NCI-H146 (cell line): ENCODE results near the gene SZRD1.
"Not testable (repeated sequence)": the region's sequence is repeated elsewhere in the genome, so short reads cannot be mapped to it uniquely, and the experiment has no call there.

ENCODE experiments used
- DNase-seq: peaks from one replicate; lab custom pipeline; 2025; lab: John Stamatoyannopoulos, UW

Gene SZRD1

GRCh38 chr1:16366722-16367257, at the start of gene SZRD1:
Gene SZRD1 (plus strand): TSS chr1:16367242. CDS start chr1:16367258, 16 bp downstream.
- peak; percentile 97 for DNase-seq

DNA sequence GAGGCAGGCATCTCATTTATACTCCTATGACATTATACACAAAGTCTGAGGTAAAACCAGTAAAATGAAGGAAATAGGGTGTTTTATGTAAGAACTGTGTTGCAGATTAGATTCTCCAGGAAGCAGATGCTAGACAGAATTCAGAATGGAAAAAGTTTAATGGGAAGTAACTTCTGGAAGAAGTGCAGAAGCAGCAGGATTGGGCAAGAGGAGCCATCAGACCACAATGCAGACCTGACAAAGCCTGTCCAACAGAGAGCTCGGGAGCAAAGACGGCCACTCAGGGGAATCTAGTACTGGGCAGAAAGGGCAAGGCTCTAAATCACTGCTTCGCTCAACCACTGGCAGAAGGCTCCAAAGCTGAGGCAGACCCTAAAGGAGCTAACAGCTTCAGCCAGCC, 48.5 kb upstream of the SZRD1 start:
- DNase-seq, result no peak

DNA sequence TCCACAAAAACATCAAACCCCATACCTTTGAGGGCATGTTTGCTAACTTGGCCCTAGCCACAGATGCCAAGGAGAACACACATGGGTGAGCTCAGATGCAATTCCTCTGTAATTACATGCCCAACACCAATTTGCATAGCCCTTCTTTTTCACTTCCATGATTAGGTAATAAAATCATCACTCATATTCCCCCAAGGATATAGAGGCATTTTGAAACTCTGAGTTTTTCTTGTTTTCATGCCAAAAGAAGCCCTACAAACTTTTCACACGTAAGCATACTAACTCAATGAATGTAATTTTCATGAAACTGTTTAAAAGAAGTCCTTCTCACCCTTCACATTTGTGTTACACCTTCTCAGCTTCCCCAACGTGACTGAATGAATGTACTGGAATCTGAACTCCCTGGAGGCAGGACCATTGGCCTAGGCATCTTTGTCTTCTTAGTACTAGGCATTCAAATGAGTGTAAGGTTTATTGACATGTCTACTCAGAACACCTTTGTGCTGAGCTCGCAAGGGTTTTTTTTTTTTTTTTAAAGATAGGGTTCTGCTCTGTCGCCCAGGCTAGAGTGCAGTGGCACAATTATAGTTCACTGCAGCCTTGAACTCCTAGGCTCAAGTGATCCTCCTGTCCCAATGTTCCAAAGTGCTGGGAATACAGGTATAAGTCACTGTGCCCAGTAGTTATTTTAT, 45.7 kb upstream of the SZRD1 start:
- DNase-seq, result no peak

DNA sequence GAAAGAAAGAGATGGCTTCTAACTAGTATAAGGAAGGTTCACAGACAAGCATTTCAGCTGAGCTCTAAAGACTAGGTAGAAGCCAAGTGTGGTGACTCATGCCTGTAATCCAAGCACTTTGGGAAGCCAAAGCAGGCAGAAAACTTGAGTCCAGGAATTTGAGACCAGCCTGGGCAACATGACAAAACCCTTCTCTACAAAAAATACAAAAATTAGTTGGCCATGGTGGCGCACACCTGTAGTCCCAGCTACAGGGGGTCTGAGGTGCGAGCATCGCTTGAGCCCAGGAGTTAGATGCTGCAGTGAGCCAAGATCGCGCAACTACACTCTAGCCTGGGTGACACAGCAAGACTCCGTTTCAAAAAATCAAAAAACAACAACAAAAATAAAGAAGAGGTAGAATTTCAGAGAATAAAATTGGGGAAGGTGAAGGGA, 42.6 kb upstream of the SZRD1 start:
- no peak for DNase-seq

DNA sequence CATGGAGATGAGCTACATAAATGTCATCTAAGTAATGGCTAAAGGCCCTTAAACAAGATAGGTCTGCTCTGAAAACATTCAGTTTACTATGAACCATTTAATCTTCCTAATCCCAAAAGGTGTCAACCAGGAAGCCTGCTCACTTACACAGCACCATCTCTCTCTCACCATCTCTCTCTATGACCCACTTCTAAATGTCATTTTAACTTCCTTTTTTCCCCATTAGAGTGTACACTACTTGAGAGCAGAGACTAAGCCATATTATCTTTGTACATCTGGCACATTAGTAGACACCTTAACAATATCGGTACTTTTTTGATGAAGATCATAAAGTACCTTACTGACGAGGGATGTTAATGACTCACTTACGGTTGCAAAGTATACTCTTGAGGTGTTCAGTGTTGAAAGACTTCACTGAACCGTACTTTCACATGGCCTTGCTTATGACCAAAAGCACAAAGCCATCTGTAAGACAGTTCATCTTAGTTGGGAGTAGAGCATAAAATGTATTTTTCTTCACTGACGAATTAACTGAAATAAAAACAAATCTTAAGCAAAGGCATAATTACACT, 40.1 kb upstream of the SZRD1 start:
- DNase-seq, result no peak

DNA sequence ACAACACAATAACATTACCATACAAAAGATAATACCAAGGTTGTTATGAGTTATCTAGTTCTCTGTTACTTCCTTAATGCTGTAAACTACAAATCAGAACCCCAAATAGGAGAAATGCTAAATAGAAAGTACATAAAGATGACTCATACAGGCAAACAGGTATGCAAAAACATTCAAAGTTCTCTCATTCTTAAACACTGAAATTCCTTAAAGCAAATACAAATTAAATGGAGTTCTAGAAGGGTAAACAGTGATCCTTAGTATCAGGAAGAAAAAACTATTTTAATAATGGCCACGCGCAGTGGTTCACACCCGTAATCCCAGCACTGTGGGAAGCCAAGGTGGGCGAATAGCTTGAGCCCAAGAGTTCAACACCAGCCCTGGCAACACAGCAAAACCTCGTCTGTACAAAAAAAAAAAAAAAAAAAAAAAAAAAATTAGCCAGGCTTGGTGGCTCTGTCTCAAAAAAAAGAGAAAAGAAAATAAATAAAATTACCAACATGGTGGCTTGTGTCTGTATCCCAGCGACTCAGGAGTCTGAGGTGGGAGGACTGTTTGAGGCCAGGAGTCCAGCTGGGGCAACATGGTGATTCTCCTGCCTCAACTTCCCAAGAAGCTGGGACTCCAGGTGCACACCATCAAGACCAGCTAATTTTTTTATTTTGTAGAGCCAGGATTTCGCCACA, 32.2 kb upstream of the SZRD1 start:
- DNase-seq, result no peak

DNA sequence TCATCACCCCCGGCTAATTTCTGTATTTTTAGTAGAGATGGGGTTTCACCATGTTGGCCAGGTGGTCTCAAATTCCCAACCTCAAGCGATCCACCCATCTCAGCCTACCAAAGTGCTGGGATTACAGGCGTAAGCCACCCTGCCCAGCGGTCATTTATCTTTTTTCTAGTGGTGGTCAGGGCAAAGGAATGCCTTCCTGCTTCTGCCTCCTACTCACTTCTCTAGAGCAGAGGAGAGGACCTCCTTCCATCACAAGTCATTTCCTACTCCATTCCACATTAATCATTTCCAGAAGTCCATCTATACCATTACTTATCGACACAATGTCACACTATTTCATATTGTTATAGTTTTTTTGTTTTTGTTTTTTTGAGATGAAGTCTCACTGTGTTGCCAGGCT, 28.1 kb upstream of the SZRD1 start:
- DNase-seq, result no peak

- DNase-seq, result no peak
Measured at GRCh38 chr1:16340673-16341072, 26.4 kb upstream of the SZRD1 start.

GRCh38 chr1:16342331-16343062, 24.5 kb upstream of the SZRD1 start:
- DNase-seq, result no peak

- not testable (repeated sequence) for DNase-seq
Measured at GRCh38 chr1:16343276-16343675, 23.8 kb upstream of the SZRD1 start.

DNA sequence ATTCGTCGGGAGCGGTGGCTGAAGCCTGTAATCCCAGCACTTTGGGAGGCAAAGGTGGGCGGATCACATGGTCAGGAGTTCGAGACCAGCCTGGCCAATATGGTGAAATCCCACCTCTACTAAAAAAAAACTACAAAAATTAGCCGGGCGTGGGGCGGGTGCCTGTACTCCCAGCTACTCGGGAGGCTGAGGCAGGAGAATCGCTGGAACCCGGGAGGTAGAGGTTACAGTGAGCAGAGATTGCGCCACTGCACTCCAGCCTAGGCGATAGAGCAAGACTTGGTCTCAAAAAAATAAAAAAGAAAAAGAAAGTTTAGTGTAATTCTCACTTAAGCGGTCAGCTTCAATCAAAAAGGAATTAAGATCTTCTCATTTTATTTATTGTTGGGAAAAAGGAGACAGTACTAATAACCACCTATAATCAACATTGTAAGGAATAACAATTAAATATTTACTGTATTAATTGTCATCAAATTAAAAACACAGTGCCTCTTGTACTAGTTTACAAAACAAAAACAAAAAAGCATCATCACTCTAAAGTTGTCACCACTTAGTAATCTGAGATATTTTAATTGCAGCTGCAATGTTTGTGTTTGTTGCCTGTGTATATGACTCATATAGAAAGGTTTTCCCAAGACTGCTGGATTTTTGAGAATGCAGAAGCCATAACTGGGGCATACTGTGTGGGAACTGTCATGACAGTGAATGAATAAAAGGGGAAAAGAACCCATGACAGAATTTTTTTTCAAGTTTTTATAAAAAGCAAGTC, 18.4 kb upstream of the SZRD1 start:
- no peak for DNase-seq

DNA sequence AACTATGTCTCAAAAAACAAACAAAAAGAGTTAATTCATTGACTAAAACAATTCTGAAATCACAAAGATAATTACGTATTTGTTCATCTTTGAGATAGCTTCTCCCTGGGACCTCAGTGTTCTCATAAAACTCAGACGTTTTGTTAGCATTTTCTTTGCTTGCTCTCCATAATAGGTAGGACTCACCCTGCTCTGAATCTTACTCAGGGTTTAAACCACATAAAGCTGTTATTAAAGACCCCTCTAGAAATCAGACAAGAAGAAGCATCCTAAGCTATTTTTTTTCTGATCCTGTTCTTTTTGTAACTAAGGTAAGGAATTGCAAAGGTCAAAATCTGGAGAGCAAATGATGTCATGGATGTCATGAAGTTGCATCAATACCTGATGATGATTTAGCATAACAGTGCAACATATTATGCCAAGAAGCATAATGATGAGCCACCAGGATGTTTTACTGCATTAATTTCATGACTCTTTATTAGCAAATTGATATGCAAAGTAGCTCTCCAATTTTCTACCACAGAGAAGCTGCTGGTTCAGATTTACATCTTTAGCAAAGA, 17.1 kb upstream of the SZRD1 start:
- DNase-seq, result no peak

GRCh38 chr1:16351456-16351993, 15.5 kb upstream of the SZRD1 start:
- DNase-seq, result peak; percentile 4

- peak; percentile 83 for DNase-seq
Measured at GRCh38 chr1:16351994-16352841, 14.8 kb upstream of the SZRD1 start, which contains the start of gene FBXO42. Gene FBXO42 (minus strand): TSS chr1:16352480. CDS start chr1:16315418, 37,062 bp downstream.

DNA sequence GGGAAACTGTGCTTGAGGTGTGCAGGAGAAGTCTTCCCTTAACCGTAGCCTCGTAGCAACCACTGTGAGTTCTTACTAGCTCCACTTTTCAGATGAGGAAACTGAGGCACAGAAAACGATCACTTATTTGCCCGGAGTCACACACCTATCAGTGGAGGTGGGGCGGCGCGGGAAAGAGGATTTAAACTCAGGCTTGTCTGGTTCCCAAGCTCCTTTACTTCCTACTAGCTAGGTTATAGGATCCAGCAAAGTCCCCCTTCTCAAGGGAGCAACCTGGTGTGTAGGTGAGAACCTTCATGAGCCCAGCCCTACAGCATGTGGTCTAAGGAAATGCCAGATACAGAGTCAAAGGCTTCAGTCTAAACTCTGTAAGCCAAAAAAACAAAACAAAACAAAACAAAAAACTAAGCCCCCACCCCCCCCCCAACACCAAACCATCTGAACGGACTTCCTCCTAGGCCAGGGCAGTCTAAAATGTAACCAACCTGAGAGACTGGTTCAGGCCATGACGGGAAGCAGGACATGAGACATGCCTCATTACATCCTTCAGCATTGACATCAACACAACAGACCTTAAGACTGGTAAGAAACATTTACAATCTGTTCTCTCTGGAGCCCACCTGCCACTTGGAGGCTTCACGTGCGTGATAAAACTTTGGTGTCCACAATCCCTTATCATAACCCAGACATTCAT, 14.1 kb upstream of the SZRD1 start:
- peak; percentile 30 for DNase-seq

- DNase-seq, result no peak
Measured at GRCh38 chr1:16354619-16355018, 12.4 kb upstream of the SZRD1 start.

- DNase-seq, result no peak
Measured at GRCh38 chr1:16356867-16357266, 10.2 kb upstream of the SZRD1 start.

DNA sequence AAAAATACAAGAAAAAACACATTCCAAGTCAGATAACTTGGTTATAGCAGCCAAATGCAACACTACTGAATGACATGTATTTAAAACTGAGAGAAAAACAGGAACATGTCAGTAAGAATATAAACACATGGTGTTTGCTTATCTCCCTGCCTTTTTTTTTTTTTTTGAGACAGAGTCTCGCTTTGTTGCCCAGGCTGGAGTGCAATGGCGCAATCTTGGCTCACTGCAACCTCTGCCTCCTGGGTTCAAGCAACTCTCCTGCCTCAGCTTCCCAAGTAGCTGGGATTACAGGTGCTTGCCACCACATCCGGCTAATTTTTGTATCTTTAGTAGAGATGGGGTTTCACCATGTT, 1.9 kb upstream of the SZRD1 start:
- DNase-seq, result not testable (repeated sequence)

- peak; percentile 73 for DNase-seq
Measured at GRCh38 chr1:16367258-16367967, 371 bp downstream of the SZRD1 start.
